HUES48 (cell line): ENCODE results near the gene ACTG1.
A peak's percentile ranks its signal among the peaks of the same experiment; 100 is the strongest.

Experiments
- H3K27ac ChIP-seq: one replicate; pipeline ENCODE4 v1.7.0; 2013; ENCODE audit warnings: low read depth, low read length, inconsistent platforms
- H3K27me3 ChIP-seq: 2 replicates; pipeline ENCODE4 v1.6.1; 2013; ENCODE audit warnings: mild to moderate bottlenecking, low read length; ENCODE audit not compliant: control insufficient read depth, insufficient read depth
- H3K36me3 ChIP-seq: 2 replicates; pipeline ENCODE4 v1.6.1; 2013; ENCODE audit warnings: low read length; ENCODE audit not compliant: control insufficient read depth, insufficient read depth
- H3K4me1 ChIP-seq: 2 replicates; pipeline ENCODE4 v1.6.1; 2013; ENCODE audit warnings: mild to moderate bottlenecking, low read length; ENCODE audit not compliant: control insufficient read depth, insufficient read depth
- H3K4me3 ChIP-seq: 2 replicates; pipeline ENCODE4 v1.5.1; 2013; ENCODE audit warnings: mild to moderate bottlenecking, low read depth, low read length
- H3K9ac ChIP-seq: 2 replicates; pipeline ENCODE4 v1.6.1; 2013; ENCODE audit warnings: mild to moderate bottlenecking, low read depth, low read length, moderate library complexity
- H3K9me3 ChIP-seq: 2 replicates; pipeline ENCODE4 v1.6.1; 2013; ENCODE audit warnings: low read length; ENCODE audit not compliant: control insufficient read depth, insufficient read depth

The ACTG1 gene

GRCh38 chr17:81529437-81529803, 16.8 kb upstream of the ACTG1 start:
- Histone ChIP-seq H3K27me3 (peaks cover 23% of the 10 kb centered on the region), H3K4me1 (no peaks in the 10 kb centered on the region)

DNA sequence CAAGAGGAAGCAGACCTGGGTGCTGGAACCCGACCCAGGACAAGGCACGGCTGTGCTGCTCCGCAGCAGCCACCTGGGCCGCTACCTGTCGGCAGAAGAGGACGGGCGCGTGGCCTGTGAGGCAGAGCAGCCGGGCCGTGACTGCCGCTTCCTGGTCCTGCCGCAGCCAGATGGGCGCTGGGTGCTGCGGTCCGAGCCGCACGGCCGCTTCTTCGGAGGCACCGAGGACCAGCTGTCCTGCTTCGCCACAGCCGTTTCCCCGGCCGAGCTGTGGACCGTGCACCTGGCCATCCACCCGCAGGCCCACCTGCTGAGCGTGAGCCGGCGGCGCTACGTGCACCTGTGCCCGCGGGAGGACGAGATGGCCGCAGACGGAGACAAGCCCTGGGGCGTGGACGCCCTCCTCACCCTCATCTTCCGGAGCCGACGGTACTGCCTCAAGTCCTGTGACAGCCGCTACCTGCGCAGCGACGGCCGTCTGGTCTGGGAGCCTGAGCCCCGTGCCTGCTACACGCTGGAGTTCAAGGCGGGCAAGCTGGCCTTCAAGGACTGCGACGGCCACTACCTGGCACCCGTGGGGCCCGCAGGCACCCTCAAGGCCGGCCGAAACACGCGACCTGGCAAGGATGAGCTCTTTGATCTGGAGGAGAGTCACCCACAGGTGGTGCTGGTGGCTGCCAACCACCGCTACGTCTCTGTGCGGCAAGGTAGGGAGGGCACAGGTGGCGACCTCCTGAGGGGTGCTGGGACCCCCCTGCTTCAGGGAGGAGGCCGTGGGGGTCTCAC, 16.2 kb upstream of the ACTG1 start:
- Histone ChIP-seq H3K27me3 (peaks cover 17% of the 10 kb centered on the region), H3K27ac (no peak overlapping the region), H3K4me3 (no peak overlapping the region), H3K4me1 (no peaks in the 10 kb centered on the region), H3K36me3 (no peaks in the 10 kb centered on the region), H3K9me3 (peaks cover 4% of the 10 kb centered on the region; the same call in 1 of the 2 replicates), H3K9ac (no peak overlapping the region)

More at GRCh38 chr17:81529437-81529803, 16.8 kb upstream of the ACTG1 start:
- H3K36me3 ChIP-seq, result no peaks in the 10 kb centered on the region
- no peak overlapping the region for H3K4me3 ChIP-seq
- no peak overlapping the region for H3K27ac ChIP-seq
- H3K9me3 ChIP-seq, result peaks cover 4% of the 10 kb centered on the region; the same call in 1 of the 2 replicates
- no peak overlapping the region for H3K9ac ChIP-seq

DNA sequence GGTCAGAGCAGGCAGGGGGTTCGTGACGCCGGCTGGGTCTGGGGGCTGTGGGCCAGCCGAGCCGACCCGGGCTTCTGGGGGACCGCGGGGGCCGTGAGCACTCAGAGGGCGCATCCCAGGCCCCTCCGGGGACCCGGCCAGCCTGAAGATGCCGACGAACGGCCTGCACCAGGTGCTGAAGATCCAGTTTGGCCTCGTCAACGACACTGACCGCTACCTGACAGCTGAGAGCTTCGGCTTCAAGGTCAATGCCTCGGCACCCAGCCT, 15.7 kb upstream of the ACTG1 start:
- Histone ChIP-seq H3K27me3 (peaks cover 13% of the 10 kb centered on the region), H3K9ac (no peak overlapping the region), H3K4me1 (no peaks in the 10 kb centered on the region; the same call in 1 of the 2 replicates), H3K9me3 (peaks cover 4% of the 10 kb centered on the region; the same call in 1 of the 2 replicates), H3K27ac (no peak overlapping the region), H3K36me3 (no peaks in the 10 kb centered on the region), H3K4me3 (no peak overlapping the region)

- Histone ChIP-seq H3K4me1 (no peaks in the 10 kb centered on the region; the same call in 1 of the 2 replicates), H3K9ac (no peak within 1 kb of the TSS), H3K9me3 (peaks cover 4% of the 10 kb centered on the region; the same call in 1 of the 2 replicates), H3K27ac (no peak within 1 kb of the TSS), H3K4me3 (no peak within 1 kb of the TSS), H3K27me3 (peaks cover 7% of the 10 kb centered on the region), H3K36me3 (no peaks in the 10 kb centered on the region)
Measured at GRCh38 chr17:81527591-81528383, 15.2 kb upstream of the ACTG1 start, which contains the start of gene FSCN2. Gene FSCN2, plus strand, starts transcription at chr17:81528377. Its CDS starts 155 bp downstream, at chr17:81528532.

DNA sequence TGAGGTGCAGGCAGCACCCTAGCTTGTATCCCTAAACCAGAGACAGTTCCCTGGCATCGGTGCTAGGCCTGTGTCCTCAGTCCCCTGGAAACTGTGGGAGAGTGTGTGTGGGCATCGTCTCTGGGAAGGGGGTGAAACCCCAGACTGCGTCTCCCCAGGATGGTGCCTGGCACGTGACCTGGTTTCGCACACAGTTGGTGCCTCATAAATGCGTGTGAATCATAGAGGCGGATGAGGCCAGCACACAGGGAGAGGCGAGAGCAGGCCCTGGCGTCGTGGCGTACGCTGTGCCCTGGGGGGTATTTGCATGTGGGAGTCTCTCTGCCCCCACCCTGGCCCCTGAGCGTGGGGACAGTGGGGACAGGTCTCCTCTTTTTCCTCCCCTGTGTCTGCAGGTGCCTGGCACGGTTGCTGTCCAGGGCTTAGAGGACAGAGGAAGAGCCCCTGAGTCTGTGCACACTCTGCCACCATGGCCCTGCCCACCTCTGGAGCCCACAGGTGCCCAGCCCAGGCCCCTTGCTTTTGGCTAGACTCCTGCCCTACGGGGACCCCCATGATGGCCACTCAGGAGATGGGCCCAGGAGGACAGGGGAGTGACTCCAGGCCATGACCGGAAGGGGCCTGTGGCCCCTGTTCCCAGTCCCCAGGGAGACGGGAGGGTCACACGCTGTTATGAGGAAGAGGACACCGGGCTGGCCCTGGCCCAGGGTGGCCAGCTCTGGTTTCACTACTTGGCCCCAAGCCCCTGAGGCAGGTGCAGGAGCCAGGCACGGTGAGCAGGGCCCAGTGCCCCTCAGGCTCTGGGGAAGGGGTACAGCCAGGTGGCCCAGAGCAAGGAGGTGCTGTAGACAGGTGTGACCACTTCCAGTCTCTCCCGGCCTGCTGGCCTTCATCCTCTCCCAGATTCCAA, 14.3 kb upstream of the ACTG1 start:
- Histone ChIP-seq H3K4me3 (no peak overlapping the region), H3K36me3 (no peaks in the 10 kb centered on the region), H3K27me3 (peaks cover 6% of the 10 kb centered on the region), H3K9ac (no peak overlapping the region), H3K27ac (no peak overlapping the region), H3K9me3 (peaks cover 4% of the 10 kb centered on the region; the same call in 1 of the 2 replicates), H3K4me1 (no peaks in the 10 kb centered on the region; the same call in 1 of the 2 replicates)

- Histone ChIP-seq H3K4me3 (no peak overlapping the region), H3K27ac (no peak overlapping the region), H3K4me1 (no peaks in the 10 kb centered on the region; the same call in 1 of the 2 replicates), H3K9me3 (no peaks in the 10 kb centered on the region), H3K36me3 (no peaks in the 10 kb centered on the region), H3K9ac (no peak overlapping the region), H3K27me3 (peaks cover 23% of the 10 kb centered on the region)
Measured at GRCh38 chr17:81524865-81525159, 12.2 kb upstream of the ACTG1 start.

GRCh38 chr17:81524039-81524864, 11.7 kb upstream of the ACTG1 start:
- no peak overlapping the region for H3K4me3 ChIP-seq
- H3K27ac ChIP-seq, result no peak overlapping the region
- H3K27me3 ChIP-seq, result peaks cover 26% of the 10 kb centered on the region
- no peak overlapping the region for H3K9ac ChIP-seq
- H3K9me3 ChIP-seq, result no peaks in the 10 kb centered on the region
- H3K36me3 ChIP-seq, result no peaks in the 10 kb centered on the region
- no peaks in the 10 kb centered on the region; the same call in 1 of the 2 replicates for H3K4me1 ChIP-seq

- Histone ChIP-seq H3K27ac (no peak overlapping the region), H3K4me3 (no peak overlapping the region), H3K4me1 (no peaks in the 10 kb centered on the region; the same call in 1 of the 2 replicates), H3K27me3 (peaks cover 33% of the 10 kb centered on the region), H3K9ac (no peak overlapping the region), H3K9me3 (no peaks in the 10 kb centered on the region), H3K36me3 (no peaks in the 10 kb centered on the region)
Measured at GRCh38 chr17:81523402-81524038, 10.9 kb upstream of the ACTG1 start.

DNA sequence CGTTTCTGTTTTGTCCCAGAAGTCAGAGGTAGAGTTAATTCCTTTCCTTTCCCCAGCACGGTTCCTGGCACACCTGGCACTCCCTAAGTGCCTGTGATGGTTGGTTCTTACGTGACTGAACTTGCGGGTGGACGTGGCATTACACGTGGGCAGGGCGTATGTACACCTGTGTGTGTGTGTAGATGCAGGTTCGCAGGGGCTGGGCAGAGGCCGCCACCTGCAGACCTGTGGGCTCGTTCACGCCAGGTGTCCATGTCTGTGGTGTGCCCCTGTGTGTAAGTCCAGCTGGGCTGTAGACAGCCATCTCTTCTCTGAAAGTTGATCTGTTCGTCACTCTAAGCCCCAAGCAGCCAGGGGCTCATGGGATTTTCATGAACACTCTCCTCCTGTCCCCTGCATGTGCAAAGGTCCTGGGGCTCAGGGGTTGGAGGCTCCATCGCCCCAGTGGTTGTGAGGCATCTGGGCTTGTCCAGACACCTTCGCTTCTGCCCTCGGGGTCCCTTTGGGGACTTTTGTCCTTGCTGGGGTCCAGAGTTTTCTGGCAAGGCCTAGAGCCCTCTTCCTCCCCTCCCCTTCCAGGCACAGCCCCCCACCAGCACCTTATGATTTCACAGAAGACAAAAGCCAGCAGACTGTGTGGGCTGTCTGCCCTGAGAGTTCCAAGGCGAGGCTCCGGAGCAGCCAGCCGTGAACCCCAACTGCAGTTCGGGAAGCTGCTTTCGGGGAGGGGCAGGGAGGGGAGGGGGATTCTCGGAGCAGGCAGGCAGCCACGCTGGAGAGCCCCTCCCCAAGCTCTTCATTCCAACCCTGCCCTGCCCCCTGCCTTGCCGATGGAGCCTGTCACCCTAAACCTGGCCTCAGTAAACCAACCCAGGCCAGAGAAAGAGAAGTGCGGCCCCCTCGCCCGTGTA, 10.1 kb upstream of the ACTG1 start:
- H3K27ac ChIP-seq, result peak overlapping the region; percentile 5
- no peak overlapping the region for H3K9ac ChIP-seq
- no peak overlapping the region for H3K4me3 ChIP-seq
- no peaks in the 10 kb centered on the region for H3K9me3 ChIP-seq
- no peaks in the 10 kb centered on the region for H3K36me3 ChIP-seq
- H3K27me3 ChIP-seq, result peaks cover 39% of the 10 kb centered on the region
- peaks cover 6% of the 10 kb centered on the region; the same call in 1 of the 2 replicates for H3K4me1 ChIP-seq
